Gastroesophageal sphincter (tissue), 4 donors: Measurements from ENCODE around the gene SLK. TPM values are rescaled to one million over a fixed set of nuclear protein-coding genes. Genes with fewer than 3 reads are reported as not detected.

Experiments used
- ATAC-seq: fragments of 150-250 bp; one replicate; pipeline ENCODE4 v1.9.1; 2016; ENCODE audit warnings: mild to moderate bottlenecking, moderate library complexity
- H3K27ac ChIP-seq, 4 donors: fragments of 200-600 bp; sonication (generic) in 3 of 4; 1 replicate in 3 of 4; 2 replicates in 1 of 4; pipeline ENCODE4 v1.5.1; 2016 to 2019
- H3K27me3 ChIP-seq: fragments of 200-600 bp; sonication (generic); one replicate; pipeline ENCODE4 v1.5.1; 2019
- H3K36me3 ChIP-seq, 2 donors: fragments of 200-600 bp; sonication (generic); one replicate each; pipeline ENCODE4 v1.5.1; 2019; ENCODE audit warnings: control low read depth in 1 of 2
- H3K4me1 ChIP-seq, 3 donors: fragments of 200-600 bp; sonication (generic); 1 replicate in 2 of 3; 2 replicates in 1 of 3; pipeline ENCODE4 v1.5.1; 2016 to 2019; ENCODE audit warnings: control low read depth in 2 of 3
- H3K4me3 ChIP-seq, 2 donors: fragments of 200-600 bp; sonication (generic); one replicate each; pipeline ENCODE4 v1.5.1; 2019; ENCODE audit warnings: mild to moderate bottlenecking in 1 of 2, moderate library complexity in 1 of 2
- H3K9me3 ChIP-seq, 3 donors: fragments of 200-600 bp; sonication (generic); one replicate each; pipeline ENCODE4 v1.5.1; 2017 to 2019; ENCODE audit warnings: control low read depth in 2 of 3
- CTCF ChIP-seq, 4 experiments: fragments of 200-600 bp in 2 of 4; fragments of 450-650 bp in 2 of 4; sonication (generic) in 1 of 4; IDR thresholded peaks; one replicate each; pipeline ENCODE4 v1.5.1; 2017 to 2019; ENCODE audit warnings: antibody characterized with exemption in 4 of 4, mild to moderate bottlenecking in 2 of 4, moderate library complexity in 2 of 4
- EP300 ChIP-seq: sonication (generic); formaldehyde crosslinking; IDR thresholded peaks from one replicate; pipeline ENCODE4 v1.6.1; 2017; ENCODE audit warnings: antibody characterized with exemption, mild to moderate bottlenecking
- POLR2A ChIP-seq, 2 donors: fragments of 450-650 bp; IDR thresholded peaks; one replicate each; pipeline ENCODE4 v1.6.1; 2017; ENCODE audit warnings: antibody characterized with exemption in 2 of 2, mild to moderate bottlenecking in 2 of 2, moderate library complexity in 1 of 2
- POLR2AphosphoS5 ChIP-seq: sonication (generic); formaldehyde crosslinking; IDR thresholded peaks from one replicate; pipeline ENCODE4 v1.6.1; 2017; ENCODE audit warnings: antibody characterized with exemption
- WGBS, 2 donors: methylation state at CpG; one replicate each; pipeline ENCODE4 v1.1.5; 2018; ENCODE audit warnings: low coverage in 1 of 2; 5-methylcytosine and 5-hydroxymethylcytosine counted together
- total RNA-seq, 4 donors: library from RNA; depleted of rRNA; stranded (reverse); fragments of >200 nt; gene quantifications; one replicate each; pipeline ENCODE4 v1.1.0, GENCODE V29; 2016

The SLK gene
- total RNA-seq: 100 to 1,000 TPM in 2 of 4 donors, 10 to 100 TPM in 2; 75.0 to 119 (median 107) TPM

GRCh38 chr10:103966671-103967447 is at the start of gene SLK:
TSS of gene SLK (plus strand) at chr10:103967140. CDS start at chr10:103967746, 606 bp downstream.
- 0 to 2% methylated on average over 5 to 12 of the region's 92 CpGs for WGBS, 2 donors

GRCh38 chr10:103917302-103918052 is 49.5 kb upstream of the SLK start:
- H3K36me3 ChIP-seq: peaks cover 0 to 9% of the 10 kb centered on the region in 2 donors
- H3K27ac ChIP-seq: peak overlapping the region; percentile 92 to 98 (median 94)
- no peaks in the 10 kb centered on the region for H3K27me3 ChIP-seq
- H3K9me3 ChIP-seq: no peaks in the 10 kb centered on the region
- H3K4me3 ChIP-seq: peak overlapping the region; percentile 71 to 78
- WGBS, 2 donors: 2 to 17% methylated on average over 2 to 14 of the region's 29 CpGs
- TF ChIP-seq POLR2AphosphoS5 (no peak), POLR2A (IDR thresholded peaks at IDR 0.05) (no peak), CTCF (IDR thresholded peaks at IDR 0.05) (no peak), EP300 (no peak)
- peaks cover 0 to 33% (median 13%) of the 10 kb centered on the region in 3 donors for H3K4me1 ChIP-seq
- peak; percentile 27 for ATAC-seq

More at GRCh38 chr10:103966671-103967447, at the start of gene SLK:
- H3K27me3 ChIP-seq: no peaks in the 10 kb centered on the region
- peak; percentile 94 for ATAC-seq
- TF ChIP-seq POLR2A (IDR thresholded peaks at IDR 0.05) (peak; percentile 97 to 99), EP300 (no peak), POLR2AphosphoS5 (peak; percentile 82), CTCF (IDR thresholded peaks at IDR 0.05) (peak in 1 of 4 experiments; percentile 19)
- H3K9me3 ChIP-seq: no peaks in the 10 kb centered on the region
- H3K27ac ChIP-seq: peak within 1 kb of the TSS; percentile 89 to 99 (median 96)
- peak within 1 kb of the TSS; percentile 83 to 87 for H3K4me3 ChIP-seq
- no peaks in the 10 kb centered on the region for H3K36me3 ChIP-seq
- peaks cover 0 to 51% (median 3%) of the 10 kb centered on the region in 3 donors for H3K4me1 ChIP-seq

- H3K9me3 ChIP-seq: no peaks in the 10 kb centered on the region
- H3K4me1 ChIP-seq: peaks cover 0 to 33% (median 13%) of the 10 kb centered on the region in 3 donors
- peak within 1 kb of the TSS; percentile 71 to 78 for H3K4me3 ChIP-seq
- TF ChIP-seq EP300 (no peak), POLR2A (IDR thresholded peaks at IDR 0.05) (peak; percentile 89 to 93), POLR2AphosphoS5 (peak; percentile 95), CTCF (IDR thresholded peaks at IDR 0.05) (peak in 2 of 4 experiments; percentile 25 to 37)
- no peaks in the 10 kb centered on the region for H3K27me3 ChIP-seq
- WGBS, 2 donors: 2% methylated on average over 8 of the region's 53 CpGs; no CpG with 5 or more reads in 1 of the 2 donors
- peak within 1 kb of the TSS; percentile 93 to 98 (median 94) for H3K27ac ChIP-seq
- ATAC-seq: peak; percentile 99
- peaks cover 0 to 1% of the 10 kb centered on the region in 2 donors for H3K36me3 ChIP-seq
Measured at GRCh38 chr10:103918053-103918846, 48.7 kb upstream of the SLK start, which contains the start of gene STN1. TSS of gene STN1 (minus strand) at chr10:103918184. CDS start at chr10:103917594, 590 bp downstream.

GRCh38 chr10:103919648-103920025 is 47.3 kb upstream of the SLK start:
- TF ChIP-seq POLR2A (IDR thresholded peaks at IDR 0.05) (no peak), POLR2AphosphoS5 (no peak), CTCF (IDR thresholded peaks at IDR 0.05) (no peak), EP300 (no peak)
- H3K27me3 ChIP-seq: no peaks in the 10 kb centered on the region
- 100% methylated on average over 1 of the region's 1 CpG; no CpG with 5 or more reads in 1 of the 2 donors for WGBS, 2 donors
- H3K4me3 ChIP-seq: no peak overlapping the region
- H3K4me1 ChIP-seq: peaks cover 0 to 33% (median 13%) of the 10 kb centered on the region in 3 donors
- no peak overlapping the region for H3K27ac ChIP-seq
- H3K9me3 ChIP-seq: no peaks in the 10 kb centered on the region
- no peaks in the 10 kb centered on the region for H3K36me3 ChIP-seq
- ATAC-seq: no peak
